Skeletal muscle cell (primary cell): ENCODE data around the gene LRP5.

Experiments
- DNase-seq: peaks from one replicate; pipeline ENCODE4 v3.0.0-alpha.2; 2010; ENCODE audit warnings: low read depth
- H3K4me3 ChIP-seq: 2 replicates; pipeline ENCODE4 v1.5.1; 2011; ENCODE audit warnings: low read depth, mild to moderate bottlenecking, control low read depth, low read length, moderate library complexity

LRP5 gene

GRCh38 chr11:68303982-68304780, 8.2 kb upstream of the LRP5 start:
- no peak for DNase-seq

GRCh38 chr11:68306636-68307035, 5.8 kb upstream of the LRP5 start:
- no peak for DNase-seq
- H3K4me3 ChIP-seq = no peak overlapping the region

More at GRCh38 chr11:68303982-68304780, 8.2 kb upstream of the LRP5 start:
- H3K4me3 ChIP-seq = no peak overlapping the region

- H3K4me3 ChIP-seq = no peak overlapping the region
- DNase-seq = no peak
Observed at GRCh38 chr11:68308068-68308467, 4.3 kb upstream of the LRP5 start.

DNA sequence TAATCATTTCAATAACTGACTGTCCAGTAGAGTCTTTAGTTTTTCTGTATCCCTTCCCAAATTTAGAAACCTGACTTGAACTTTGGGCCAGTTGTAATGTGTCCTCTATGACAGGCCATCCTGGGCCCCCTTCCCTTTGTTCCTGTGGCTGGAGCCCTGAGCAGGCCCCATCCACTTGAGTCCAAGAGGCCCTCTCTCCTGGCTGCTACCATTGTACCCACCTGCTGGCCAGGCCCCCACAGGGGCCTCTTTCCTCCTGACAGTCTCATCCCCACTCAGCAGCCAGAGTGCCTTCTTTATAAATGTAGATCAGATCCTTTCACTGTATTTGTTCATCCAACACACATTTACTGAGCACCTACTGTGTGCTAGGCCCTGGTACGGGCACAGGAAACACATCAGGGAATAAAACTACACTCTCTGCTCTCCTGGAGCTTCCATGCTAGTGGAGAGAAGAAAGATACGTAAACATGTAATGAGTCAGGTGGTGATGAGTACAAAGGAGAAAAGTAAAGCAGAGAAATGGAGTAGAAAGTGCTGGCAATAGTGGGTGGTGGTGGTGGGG, 2.7 kb upstream of the LRP5 start:
- no peak for DNase-seq
- H3K4me3 ChIP-seq = no peak overlapping the region

DNA sequence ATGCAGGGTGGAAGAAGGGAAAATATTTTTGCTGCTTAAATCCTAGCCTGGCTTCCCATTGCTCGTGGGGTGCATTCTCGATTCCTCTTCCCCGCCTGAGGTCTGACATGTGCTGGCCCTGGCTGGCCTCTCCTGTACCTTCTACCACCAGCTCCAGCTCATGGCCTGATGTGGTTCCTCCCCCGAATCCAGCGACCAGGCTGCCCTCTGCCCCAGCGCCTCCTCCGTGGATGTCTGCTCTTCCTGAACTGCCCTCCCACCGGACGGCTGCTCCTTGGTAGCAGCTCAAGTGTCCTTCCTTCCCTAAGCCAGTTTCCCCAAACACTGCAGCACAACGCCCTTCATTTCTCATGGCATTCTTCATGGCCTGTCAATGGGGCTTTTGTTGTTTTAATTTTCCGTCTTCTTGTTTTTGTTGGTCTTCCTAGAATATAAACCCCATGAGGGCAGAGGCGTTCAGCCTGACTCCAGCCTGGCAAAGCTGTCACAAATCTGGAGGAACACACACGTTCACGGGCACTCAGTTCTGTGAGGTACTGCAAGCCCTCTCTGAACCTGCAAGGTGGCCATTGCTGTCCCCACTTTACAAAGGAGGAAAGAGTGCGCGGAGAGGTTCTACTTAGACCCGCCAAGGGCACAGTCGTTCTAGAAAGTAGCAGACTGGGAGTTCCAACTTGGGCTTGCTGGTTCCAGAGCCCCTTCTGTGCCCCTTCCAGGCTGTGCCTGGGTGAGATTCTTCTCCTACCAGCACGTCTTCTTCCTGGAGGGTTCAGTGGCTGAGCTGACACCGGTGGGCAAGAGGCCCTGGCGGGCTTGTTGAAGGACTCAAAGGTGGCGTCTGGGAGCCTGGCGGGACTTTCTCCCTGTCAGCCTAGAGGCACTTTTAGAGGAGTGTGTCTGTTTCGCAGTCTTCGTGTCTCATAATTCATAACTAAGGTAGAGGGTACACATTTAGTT, 953 bp upstream of the LRP5 start:
- DNase-seq = no peak
- H3K4me3 ChIP-seq = no peak overlapping the region

- H3K4me3 ChIP-seq = peak overlapping the region; percentile 67
- no peak for DNase-seq
Observed at GRCh38 chr11:68312780-68313573, 586 bp downstream of the LRP5 start.

DNA sequence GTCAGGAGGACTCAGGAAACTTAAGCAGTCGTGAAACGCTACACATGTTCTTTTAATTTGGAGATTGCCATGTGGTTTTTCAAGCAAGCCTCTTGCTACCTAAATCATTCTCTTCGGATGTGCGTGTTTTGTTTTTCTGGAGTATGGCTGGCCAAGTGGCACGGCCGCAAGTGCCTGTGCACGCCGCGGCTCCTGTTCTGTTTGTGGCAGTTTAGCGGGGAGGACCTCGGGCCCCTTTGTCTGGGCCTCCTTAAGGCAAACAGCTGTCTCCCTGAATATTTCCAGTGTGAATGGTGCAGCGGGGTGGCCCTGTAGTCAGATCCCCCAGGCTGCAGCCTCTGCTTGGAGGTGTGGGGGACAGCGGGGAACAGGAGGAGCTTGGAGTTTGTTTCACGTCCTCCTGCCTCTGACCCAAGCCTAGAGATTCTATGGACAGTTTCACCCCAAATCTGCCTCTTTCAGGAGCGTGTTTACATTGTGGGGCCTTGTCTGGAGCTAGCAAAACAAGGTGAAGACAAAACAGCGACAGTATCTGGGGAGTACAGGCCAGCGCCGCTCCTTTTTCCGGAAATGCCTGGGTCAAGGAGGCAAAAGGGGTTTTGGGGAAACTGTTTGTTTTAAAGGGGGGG, 1.3 kb downstream of the LRP5 start:
- H3K4me3 ChIP-seq = peak overlapping the region; percentile 67
- no peak for DNase-seq

GRCh38 chr11:68314203-68315170, 2.1 kb downstream of the LRP5 start:
- DNase-seq = no peak
- H3K4me3 ChIP-seq = peak overlapping the region; percentile 67

- DNase-seq = no peak
- H3K4me3 ChIP-seq = peak overlapping the region; percentile 67
Observed at GRCh38 chr11:68315171-68315920, 3.0 kb downstream of the LRP5 start.

- H3K4me3 ChIP-seq = no peak overlapping the region
- DNase-seq = no peak
Observed at GRCh38 chr11:68317147-68317785, 4.9 kb downstream of the LRP5 start.

DNA sequence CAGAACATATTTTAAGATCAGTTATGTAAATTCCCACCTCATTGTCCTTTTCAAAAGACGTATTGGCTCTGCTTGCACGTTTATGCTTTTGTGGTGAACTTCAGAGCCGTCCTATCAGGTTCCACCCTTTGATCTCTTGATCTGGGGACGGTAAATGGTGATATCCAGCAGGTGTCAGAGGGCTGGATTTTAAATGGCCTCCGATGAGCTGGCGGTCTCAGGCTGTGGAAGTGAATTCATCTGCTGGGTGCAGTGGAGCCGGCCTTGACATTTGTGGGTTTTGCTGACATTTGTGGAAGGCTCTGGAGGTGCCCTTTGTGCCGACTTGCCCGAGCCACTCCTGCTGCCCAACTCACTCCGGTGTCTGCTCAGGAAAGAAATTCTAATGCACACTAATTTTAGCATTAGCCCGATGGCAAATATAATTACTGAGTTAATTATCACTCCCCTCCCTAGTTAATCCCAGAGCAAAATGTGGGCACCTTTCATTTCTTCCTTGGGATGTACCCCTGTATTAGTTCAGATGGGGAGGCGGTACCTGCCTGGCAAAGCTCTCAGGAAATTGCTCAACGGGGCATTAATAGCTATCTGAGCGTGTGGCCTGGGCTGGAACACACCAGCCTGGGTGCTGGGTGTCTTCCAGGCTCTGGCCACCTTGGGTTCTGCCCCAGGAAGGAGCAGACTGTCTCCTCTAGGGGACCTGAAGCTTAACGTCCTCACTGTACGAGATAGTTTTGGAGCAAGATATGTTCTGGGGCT, 9.1 kb downstream of the LRP5 start:
- H3K4me3 ChIP-seq = no peak overlapping the region
- DNase-seq = no peak

DNA sequence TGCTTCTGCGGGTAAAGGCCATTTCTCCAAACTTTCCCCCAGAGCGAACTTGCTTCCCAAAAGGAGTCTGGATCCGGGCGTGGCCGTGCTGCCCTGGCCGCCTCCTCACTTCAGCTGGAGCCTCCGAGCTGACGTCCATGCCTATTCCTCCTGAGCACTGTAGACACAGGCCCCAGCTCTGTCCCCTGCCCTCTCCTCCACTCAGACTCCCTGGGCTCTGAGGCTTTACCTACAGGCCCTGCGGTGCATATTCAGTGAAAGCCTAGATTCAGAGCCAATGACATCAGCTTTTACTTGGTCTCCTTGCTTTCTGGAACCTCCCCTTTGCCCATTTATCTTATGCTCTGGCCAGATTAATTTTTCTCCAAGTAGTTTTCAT, 9.7 kb downstream of the LRP5 start:
- H3K4me3 ChIP-seq = no peak overlapping the region
- no peak for DNase-seq

- DNase-seq = no peak
- H3K4me3 ChIP-seq = no peak overlapping the region
Observed at GRCh38 chr11:68324241-68324640, 11.8 kb downstream of the LRP5 start.

- DNase-seq = no peak
Observed at GRCh38 chr11:68324695-68325094, 12.3 kb downstream of the LRP5 start.

DNA sequence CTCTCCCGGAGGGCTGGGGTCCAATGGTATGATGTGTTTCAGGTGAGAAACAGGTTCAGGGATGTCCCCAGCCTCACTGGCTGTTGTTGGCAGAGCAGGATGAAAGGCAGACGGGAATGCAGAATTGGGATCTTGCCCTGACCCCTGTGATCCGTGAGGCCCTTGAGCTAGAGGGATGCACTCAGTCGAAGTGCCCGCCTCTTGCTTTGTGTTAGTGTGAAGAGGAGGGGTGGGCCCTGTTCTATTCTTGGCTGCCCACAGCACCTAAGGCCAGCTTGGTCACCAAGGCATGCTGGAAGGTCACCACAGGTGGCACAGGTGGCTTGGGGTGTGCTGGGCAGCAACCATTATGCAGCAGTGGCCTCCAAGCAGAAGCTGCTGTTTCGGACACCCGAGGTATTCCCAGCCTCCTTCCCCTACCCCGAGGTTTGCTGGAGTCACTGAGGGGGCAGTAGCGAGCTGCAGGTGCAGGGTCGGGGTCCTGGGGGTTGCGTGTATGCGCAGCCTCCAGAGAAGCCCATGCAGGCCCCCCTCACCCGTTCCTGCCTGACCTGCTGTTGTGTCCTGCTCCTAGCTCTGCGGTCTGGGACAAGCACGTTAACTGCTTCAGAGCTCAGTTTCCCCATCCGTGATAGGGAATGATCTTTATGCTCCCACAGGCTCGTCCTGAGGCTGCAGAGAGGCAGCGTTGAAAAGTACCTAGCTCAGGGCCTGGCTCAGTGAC, 13.0 kb downstream of the LRP5 start:
- no peak for DNase-seq
- no peak overlapping the region for H3K4me3 ChIP-seq

More at GRCh38 chr11:68324695-68325094, 12.3 kb downstream of the LRP5 start:
- H3K4me3 ChIP-seq = no peak overlapping the region

DNA sequence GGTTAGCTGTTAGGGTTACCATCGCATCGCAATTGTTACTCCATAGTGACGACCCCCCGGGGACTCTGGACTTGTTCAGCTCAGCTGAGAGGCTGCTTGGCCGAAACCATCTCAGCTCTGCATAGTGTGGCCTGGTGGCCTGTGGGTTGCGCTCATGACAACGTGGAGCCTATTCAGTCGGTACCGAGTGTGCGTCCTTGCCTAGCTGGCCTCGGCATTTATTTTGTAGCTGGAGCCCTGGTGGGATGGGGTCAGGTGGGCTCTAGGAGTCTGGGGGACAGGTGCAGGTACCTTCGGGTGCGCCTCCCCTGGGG, 13.5 kb downstream of the LRP5 start:
- DNase-seq = no peak
- H3K4me3 ChIP-seq = no peak overlapping the region
